Keratinocyte (primary cell): ENCODE data around the gene DST. TPM values are rescaled to one million over a fixed set of nuclear protein-coding genes. Genes with fewer than 3 reads are reported as not detected.

ENCODE experiments used
- DNase-seq: peaks from one replicate; pipeline ENCODE4 v3.0.0-alpha.2; 2011; ENCODE audit warnings: low read depth, missing footprints, low spot score
- FAIRE-seq: peaks from 2 replicates; lab custom pipeline; 2011; peaks lifted over from hg19 to GRCh38; lab: Jason Lieb, UNC
- H2AFZ ChIP-seq: 2 replicates; pipeline ENCODE4 v1.6.0; 2012; ENCODE audit warnings: low read length, control low read depth, inconsistent platforms; ENCODE audit not compliant: control insufficient read depth
- H3K27ac ChIP-seq: 2 replicates; pipeline ENCODE4 v1.5.1; 2011; ENCODE audit warnings: low read length; ENCODE audit not compliant: control insufficient read depth, insufficient read depth
- H3K27me3 ChIP-seq: 3 replicates; pipeline ENCODE4 v1.6.0; 2011; ENCODE audit warnings: low read length; ENCODE audit not compliant: control insufficient read depth, insufficient read depth; ENCODE audit errors: extremely low read depth
- H3K36me3 ChIP-seq, 2 experiments: 2 replicates in 1 of 2; 3 replicates in 1 of 2; pipeline ENCODE4 v1.5.1; 2011; ENCODE audit warnings: low read length in 2 of 2, mild to moderate bottlenecking in 1 of 2; ENCODE audit not compliant: control insufficient read depth in 2 of 2, insufficient read depth in 2 of 2; ENCODE audit errors: extremely low read depth in 1 of 2
- H3K4me1 ChIP-seq: 3 replicates; pipeline ENCODE4 v1.5.1; 2011; ENCODE audit warnings: low read length; ENCODE audit not compliant: control insufficient read depth, insufficient read depth; ENCODE audit errors: extremely low read depth
- H3K4me2 ChIP-seq: 3 replicates; pipeline ENCODE4 v1.6.0; 2011; ENCODE audit warnings: low read depth, low read length; ENCODE audit not compliant: control insufficient read depth, insufficient read depth; ENCODE audit errors: extremely low read depth
- H3K4me3 ChIP-seq, 3 experiments: fragments of 200-600 bp in 1 of 3; sonication (generic) in 1 of 3; 2 replicates in 2 of 3; 3 replicates in 1 of 3; pipeline ENCODE4 v1.5.1; 2011 to 2016; ENCODE audit warnings: low read length in 3 of 3, mild to moderate bottlenecking in 3 of 3, control low read depth in 2 of 3, inconsistent platforms in 1 of 3, low read depth in 1 of 3, mixed read lengths in 1 of 3, mixed run types in 1 of 3, moderate library complexity in 1 of 3; ENCODE audit not compliant: control insufficient read depth in 2 of 3, insufficient read depth in 2 of 3; ENCODE audit errors: extremely low read depth in 1 of 3
- H3K79me2 ChIP-seq: 2 replicates; pipeline ENCODE4 v1.6.0; 2012; ENCODE audit warnings: low read length; ENCODE audit not compliant: control insufficient read depth, insufficient read depth
- H3K9ac ChIP-seq: 3 replicates; pipeline ENCODE4 v1.6.0; 2011; ENCODE audit warnings: low read length; ENCODE audit not compliant: control insufficient read depth, insufficient read depth; ENCODE audit errors: extremely low read depth
- H3K9me1 ChIP-seq: 3 replicates; pipeline ENCODE4 v1.6.0; 2011; ENCODE audit warnings: low read length; ENCODE audit not compliant: control insufficient read depth, insufficient read depth; ENCODE audit errors: extremely low read depth
- H3K9me3 ChIP-seq: 2 replicates; pipeline ENCODE4 v1.5.1; 2012; ENCODE audit warnings: low read depth, low read length; ENCODE audit not compliant: control insufficient read depth
- H4K20me1 ChIP-seq: 3 replicates; pipeline ENCODE4 v1.6.0; 2011; ENCODE audit warnings: low read length; ENCODE audit not compliant: control insufficient read depth, insufficient read depth; ENCODE audit errors: extremely low read depth
- CTCF ChIP-seq, 3 experiments: IDR thresholded peaks in 1 of 3; conservative IDR thresholded peaks in 1 of 3; optimal IDR thresholded peaks in 1 of 3; 2 replicates in 2 of 3; 3 replicates in 1 of 3; pipeline versions ENCODE3 to v1.5.1; 2011; ENCODE audit warnings: low read length in 3 of 3, mild to moderate bottlenecking in 3 of 3, moderate library complexity in 2 of 3, control low read depth in 1 of 3, inconsistent platforms in 1 of 3; ENCODE audit not compliant: insufficient read depth in 2 of 3; ENCODE audit errors: extremely low read depth in 1 of 3
- EZH2 ChIP-seq: IDR thresholded peaks from one replicate; pipeline ENCODE4 v1.6.1; 2012; ENCODE audit warnings: inconsistent platforms, mild to moderate bottlenecking, low read length, moderate library complexity
- dilution Hi-C: fragments of 300-500 bp; cut with MboI; formaldehyde crosslinking; loops from one replicate; pipeline ENCODE4 v1.7.0; 2020; ENCODE audit warnings: low sequenced_read_pairs; ENCODE audit not compliant: extremely low pct_ligation_motif_present
- polyA plus RNA-seq, 5 experiments: library from polyadenylated mRNA; depleted of rRNA in 3 of 5; stranded (reverse) in 3 of 5; stranded (forward) in 1 of 5; unstranded in 1 of 5; fragments of >200 nt; gene quantifications; 1 replicate in 1 of 5; 2 replicates in 3 of 5; 3 replicates in 1 of 5; pipeline versions ENCODE4 v1.2.1 to v1.2.3, GENCODE V29; 2011 to 2012; ENCODE audit warnings: missing spikeins in 2 of 5, low read depth in 1 of 5, low replicate concordance in 1 of 5

Gene DST
- polyA plus RNA-seq, 1 donor (not counting 4 experiments of a cell fraction or from before 2014, with no cell fraction given): 455 TPM

DNA sequence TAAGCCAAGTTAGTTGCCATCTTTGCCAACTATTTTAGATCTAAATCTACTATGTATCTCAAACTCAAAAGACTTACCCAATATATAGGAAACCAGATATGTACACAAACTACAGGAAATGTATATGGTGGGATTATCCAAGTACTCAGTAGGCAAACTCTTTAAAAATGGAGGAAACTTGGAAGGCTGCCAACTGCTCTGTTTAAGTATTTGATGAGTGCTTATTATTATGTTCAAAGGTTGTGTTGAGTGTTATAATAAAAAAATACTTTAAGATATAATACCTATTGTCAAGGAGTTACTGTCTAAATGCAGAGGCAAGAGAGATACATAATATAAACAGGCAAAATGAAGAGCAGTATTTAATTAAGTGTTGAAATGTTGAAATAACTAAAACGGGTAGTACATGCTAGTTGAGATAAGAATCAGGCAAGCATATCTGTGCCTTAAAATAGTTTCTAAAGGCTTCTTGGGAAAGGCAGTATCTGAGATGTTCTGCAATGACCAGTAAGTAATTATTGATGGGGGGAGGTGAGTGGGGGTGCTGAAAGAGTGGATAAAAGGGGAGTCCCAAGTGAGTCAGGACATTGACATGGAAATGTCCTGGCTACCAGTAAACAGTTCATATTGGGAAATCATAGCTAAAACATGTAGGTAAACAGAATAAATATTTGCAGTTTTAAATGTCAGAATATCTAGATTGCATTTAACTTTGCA, 6.5 kb upstream of the DST start:
- peaks cover 57% of the 10 kb centered on the region for H3K4me1 ChIP-seq
- dilution Hi-C loops: no loop called here
- no peaks in the 10 kb centered on the region for H3K9me3 ChIP-seq
- peak overlapping the region; percentile 6 for H3K4me2 ChIP-seq
- no peaks in the 10 kb centered on the region for H3K79me2 ChIP-seq
- no peak overlapping the region for H2AFZ ChIP-seq
- H3K4me3 ChIP-seq: no peak overlapping the region
- H3K27me3 ChIP-seq: no peaks in the 10 kb centered on the region
- H3K9me1 ChIP-seq: no peaks in the 10 kb centered on the region
- DNase-seq (no peak), FAIRE-seq (no peak)
- TF ChIP-seq CTCF (optimal IDR thresholded peaks at IDR 0.05 in 1 of 3, IDR thresholded peaks at IDR 0.05 in 1 of 3, conservative IDR thresholded peaks at IDR 0.05 in 1 of 3; ENCODE audit: extremely low read depth in 1 of 3, insufficient read depth in 2 of 3, low read length in 3 of 3) (no peak), EZH2 (no peak)
- H3K9ac ChIP-seq: no peak overlapping the region
- peaks cover 2 to 4% of the 10 kb centered on the region in 2 experiments for H3K36me3 ChIP-seq
- H4K20me1 ChIP-seq: no peaks in the 10 kb centered on the region
- peak overlapping the region; percentile 68 for H3K27ac ChIP-seq

DNA sequence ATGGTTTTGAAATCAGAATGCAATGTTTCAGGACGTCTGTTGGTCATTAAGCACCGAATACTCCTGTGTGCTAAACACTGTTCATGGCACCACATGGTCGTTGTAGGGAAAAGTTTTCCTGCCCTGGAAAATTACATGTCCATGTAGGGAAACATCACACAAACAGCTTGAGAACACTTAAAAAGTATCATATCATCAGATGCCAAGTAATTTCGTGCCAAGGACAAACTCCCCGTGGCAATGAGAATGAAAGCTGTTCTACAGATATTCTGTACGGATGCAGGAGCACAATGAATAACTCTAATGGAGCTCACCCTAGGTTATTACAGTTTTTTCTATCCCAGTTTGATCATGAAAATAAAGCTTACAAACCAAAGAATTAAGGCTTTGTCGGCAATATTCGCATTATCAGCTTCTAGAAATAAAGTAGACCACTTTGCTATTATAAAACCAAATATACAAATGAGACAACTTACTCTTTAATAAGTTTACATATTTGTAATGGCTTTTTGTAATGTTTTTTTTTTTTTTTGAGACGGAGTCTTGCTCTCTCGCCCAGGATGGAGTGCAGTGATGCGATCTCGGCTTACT, 4.6 kb upstream of the DST start:
- peaks cover 54% of the 10 kb centered on the region for H3K4me1 ChIP-seq
- H3K36me3 ChIP-seq: peaks cover 2 to 4% of the 10 kb centered on the region in 2 experiments
- H3K4me2 ChIP-seq: peak overlapping the region; percentile 84
- no peaks in the 10 kb centered on the region for H4K20me1 ChIP-seq
- H3K4me3 ChIP-seq: peak overlapping the region in 1 of 3 experiments; percentile 32
- TF ChIP-seq EZH2 (no peak), CTCF (optimal IDR thresholded peaks at IDR 0.05 in 1 of 3, IDR thresholded peaks at IDR 0.05 in 1 of 3, conservative IDR thresholded peaks at IDR 0.05 in 1 of 3; ENCODE audit: extremely low read depth in 1 of 3, insufficient read depth in 2 of 3, low read length in 3 of 3) (no peak)
- H3K9me3 ChIP-seq: no peaks in the 10 kb centered on the region
- peak overlapping the region; percentile 71 for H2AFZ ChIP-seq
- dilution Hi-C loops: no loop called here
- H3K9ac ChIP-seq: peak overlapping the region; percentile 1
- H3K79me2 ChIP-seq: peaks cover 4% of the 10 kb centered on the region
- peak overlapping the region; percentile 69 for H3K27ac ChIP-seq
- no peaks in the 10 kb centered on the region for H3K9me1 ChIP-seq
- no peaks in the 10 kb centered on the region for H3K27me3 ChIP-seq
- DNase-seq (no peak), FAIRE-seq (peak; percentile 67)
